H9 (cell line): ENCODE data around the gene CHSY3. TPM values are rescaled to one million over a fixed set of nuclear protein-coding genes. Genes with fewer than 3 reads are reported as not detected.

Experiments
- DNase-seq: peaks from one replicate; pipeline ENCODE4 v3.0.0-alpha.2; 2017
- H2AFZ ChIP-seq: one replicate; pipeline ENCODE4 v1.6.1; 2013; ENCODE audit warnings: mild to moderate bottlenecking, low read length, control low read depth, moderate library complexity
- H2AK5ac ChIP-seq: 2 replicates; pipeline ENCODE4 v1.6.1; 2013; ENCODE audit warnings: low read length, control low read depth, mixed read lengths; ENCODE audit not compliant: insufficient read length
- H2BK120ac ChIP-seq: one replicate; pipeline ENCODE4 v1.6.1; 2013; ENCODE audit warnings: low read depth, mild to moderate bottlenecking, low read length, control low read depth, inconsistent platforms; ENCODE audit not compliant: poor library complexity, severe bottlenecking
- H2BK12ac ChIP-seq: 2 replicates; pipeline ENCODE4 v1.6.1; 2013; ENCODE audit warnings: low read length, control low read depth, mixed read lengths, low read depth; ENCODE audit not compliant: insufficient read length
- H2BK15ac ChIP-seq: 2 replicates; pipeline ENCODE4 v1.6.1; 2013; ENCODE audit warnings: low read depth, low read length, control low read depth
- H2BK20ac ChIP-seq: one replicate; pipeline ENCODE4 v1.6.1; 2013; ENCODE audit warnings: low read depth, mild to moderate bottlenecking, low read length, control low read depth, inconsistent platforms; ENCODE audit not compliant: poor library complexity, severe bottlenecking
- H2BK5ac ChIP-seq: 2 replicates; pipeline ENCODE4 v1.6.1; 2013; ENCODE audit warnings: low read length, control low read depth, mixed read lengths; ENCODE audit not compliant: insufficient read length
- H3K14ac ChIP-seq: 2 replicates; pipeline ENCODE4 v1.6.1; 2013; ENCODE audit warnings: low read length, control low read depth; ENCODE audit not compliant: insufficient read depth
- H3K18ac ChIP-seq: 2 replicates; pipeline ENCODE4 v1.6.1; 2013; ENCODE audit warnings: low read depth, mild to moderate bottlenecking, mixed read lengths, low read length, control low read depth; ENCODE audit not compliant: insufficient read length
- H3K23ac ChIP-seq: 2 replicates; pipeline ENCODE4 v1.6.1; 2013; ENCODE audit warnings: low read length, control low read depth, mixed read lengths, low read depth; ENCODE audit not compliant: insufficient read length
- H3K23me2 ChIP-seq: 2 replicates; pipeline ENCODE4 v1.6.1; 2013; ENCODE audit warnings: low read depth, mild to moderate bottlenecking, mixed read lengths, low read length, control low read depth; ENCODE audit not compliant: insufficient read length, poor library complexity, severe bottlenecking
- H3K27ac ChIP-seq: 2 replicates; pipeline ENCODE4 v1.5.1; 2013; ENCODE audit warnings: low read length, control low read depth, mixed read lengths, low read depth; ENCODE audit not compliant: insufficient read length
- H3K27me3 ChIP-seq: 2 replicates; pipeline ENCODE4 v1.6.1; 2013; ENCODE audit warnings: low read length, control low read depth, inconsistent platforms; ENCODE audit not compliant: insufficient read depth
- H3K4ac ChIP-seq: 2 replicates; pipeline ENCODE4 v1.6.1; 2013; ENCODE audit warnings: low read depth, mild to moderate bottlenecking, control low read depth, inconsistent platforms, low read length, moderate library complexity
- H3K4me1 ChIP-seq: 2 replicates; pipeline ENCODE4 v1.6.1; 2013; ENCODE audit warnings: low read length, control low read depth, inconsistent platforms; ENCODE audit not compliant: insufficient read depth
- H3K4me2 ChIP-seq: 2 replicates; pipeline ENCODE4 v1.6.1; 2013; ENCODE audit warnings: low read length, control low read depth, mixed read lengths; ENCODE audit not compliant: insufficient read length, insufficient read depth
- H3K56ac ChIP-seq: 2 replicates; pipeline ENCODE4 v1.6.1; 2013; ENCODE audit warnings: low read depth, mild to moderate bottlenecking, mixed read lengths, low read length, control low read depth; ENCODE audit not compliant: insufficient read length
- H3K79me1 ChIP-seq: 2 replicates; pipeline ENCODE4 v1.6.1; 2013; ENCODE audit warnings: low read depth, mild to moderate bottlenecking, moderate library complexity, low read length, control low read depth, inconsistent platforms; ENCODE audit not compliant: insufficient read depth, poor library complexity, severe bottlenecking
- H3K79me2 ChIP-seq: 2 replicates; pipeline ENCODE4 v1.6.1; 2013; ENCODE audit warnings: low read length, control low read depth, inconsistent platforms; ENCODE audit not compliant: insufficient read depth
- H3K9ac ChIP-seq: 2 replicates; pipeline ENCODE4 v1.6.1; 2013; ENCODE audit warnings: low read length, control low read depth, mixed read lengths; ENCODE audit not compliant: insufficient read length; ENCODE audit errors: extremely low read depth
- H3K9me3 ChIP-seq: one replicate; pipeline ENCODE4 v1.6.1; 2013; ENCODE audit warnings: low read depth, low read length, inconsistent platforms; ENCODE audit not compliant: control insufficient read depth
- H3T11ph ChIP-seq: one replicate; pipeline ENCODE4 v1.6.1; 2013; ENCODE audit warnings: mild to moderate bottlenecking, low read length, control low read depth, inconsistent platforms
- H4K20me1 ChIP-seq: one replicate; pipeline ENCODE4 v1.6.1; 2013; ENCODE audit not compliant: control insufficient read depth, insufficient read length, insufficient read depth
- H4K5ac ChIP-seq: 2 replicates; pipeline ENCODE4 v1.6.1; 2013; ENCODE audit warnings: low read depth, mild to moderate bottlenecking, mixed read lengths, low read length, control low read depth; ENCODE audit not compliant: insufficient read length
- H4K8ac ChIP-seq: replicated peaks from 2 replicates; pipeline ENCODE4 v1.6.1; 2013; ENCODE audit warnings: low read length, control low read depth, mixed read lengths, low read depth; ENCODE audit not compliant: insufficient read length
- H4K91ac ChIP-seq: 2 replicates; pipeline ENCODE4 v1.6.1; 2013; ENCODE audit warnings: low read depth, mild to moderate bottlenecking, moderate library complexity, mixed read lengths, low read length, control low read depth; ENCODE audit not compliant: insufficient read length
- H3K27ac Mint-ChIP-seq, 3 experiments: 2 replicates in 2 of 3; 3 replicates in 1 of 3; pipeline ENCODE4 v1.8.0; 2020 to 2021; ENCODE audit warnings: mixed read lengths in 3 of 3, mild to moderate bottlenecking in 1 of 3, moderate library complexity in 1 of 3
- H3K27me3 Mint-ChIP-seq: 2 replicates; pipeline ENCODE4 v1.8.0; 2021; ENCODE audit warnings: low read depth, mild to moderate bottlenecking, moderate library complexity, mixed read lengths
- H3K36me3 Mint-ChIP-seq, 3 experiments: 2 replicates in 2 of 3; 3 replicates in 1 of 3; pipeline ENCODE4 v1.8.0; 2020 to 2021; ENCODE audit warnings: low read depth in 3 of 3, mixed read lengths in 3 of 3; ENCODE audit not compliant: insufficient read depth in 1 of 3
- H3K4me1 Mint-ChIP-seq, 2 experiments: 2 replicates each; pipeline ENCODE4 v1.8.0; 2020; ENCODE audit warnings: mixed read lengths in 2 of 2
- H3K4me3 Mint-ChIP-seq, 2 experiments: 2 replicates in 1 of 2; 3 replicates in 1 of 2; pipeline ENCODE4 v1.8.0; 2020 to 2021; ENCODE audit warnings: mild to moderate bottlenecking in 2 of 2, mixed read lengths in 2 of 2, moderate library complexity in 1 of 2
- H3K9me3 Mint-ChIP-seq, 2 experiments: 2 replicates in 1 of 2; 3 replicates in 1 of 2; pipeline ENCODE4 v1.8.0; 2020; ENCODE audit warnings: mild to moderate bottlenecking in 2 of 2, mixed read lengths in 2 of 2, moderate library complexity in 1 of 2
- WGBS: extraction: QIAGEN DNeasy Blood & Tissue Kit; methylation state at CpG from one replicate; pipeline ENCODE4 v1.1.7; 2013; ENCODE audit warnings: missing lambda C conversion rate, low lambda C conversion rate, mixed read lengths; ENCODE audit not compliant: insufficient read length; ENCODE audit errors: extremely low coverage; 5-methylcytosine and 5-hydroxymethylcytosine counted together
- total RNA-seq: library from RNA; stranded (reverse); gene quantifications from 2 replicates; pipeline ENCODE4 v1.2.1, GENCODE V29; 2021
- TF ChIP-seq, protein P1 (sequence below): fragments of 200-600 bp; sonication (generic); conservative IDR thresholded peaks from 3 replicates; pipeline ENCODE4 v1.8.0; 2021; ENCODE audit warnings: antibody characterized with exemption, mild to moderate bottlenecking

The CHSY3 gene
- total RNA-seq, 1 experiment from 2014 or later: 0.37 TPM

DNA sequence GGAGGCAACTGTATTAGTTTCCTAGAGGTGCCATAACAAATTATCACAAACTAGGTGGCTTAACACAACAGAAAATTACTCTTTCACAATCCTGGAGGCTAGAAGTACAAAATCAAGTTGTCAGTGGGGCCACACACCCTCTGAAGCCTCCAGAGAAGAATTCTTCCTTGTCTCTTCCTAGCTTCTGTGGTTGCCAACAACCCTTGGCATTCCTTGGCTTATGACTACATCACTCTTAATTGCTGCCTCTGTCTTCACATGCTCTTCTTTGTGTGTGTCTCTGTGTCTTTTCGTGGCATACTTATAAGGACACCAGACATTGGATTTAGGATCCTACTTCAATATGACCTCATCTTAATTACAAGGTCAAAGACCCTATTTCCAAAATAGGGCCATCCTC is 327.5 kb downstream of the CHSY3 start:
- H3K27me3 Mint-ChIP-seq: no peaks in the 10 kb centered on the region
- no peak overlapping the region for H3K27ac Mint-ChIP-seq
- Histone ChIP-seq H2BK20ac (no peak overlapping the region), H4K20me1 (no peaks in the 10 kb centered on the region), H3K79me2 (no peaks in the 10 kb centered on the region), H3K23ac (no peak overlapping the region), H3K4me1 (0 out of 2 replicates have a peak, but pooled peaks cover 3% of the 10 kb centered on the region), H2BK120ac (no peak overlapping the region), H3K23me2 (no peaks in the 10 kb centered on the region), H2AK5ac (no peak overlapping the region), H3K56ac (no peak overlapping the region), H4K91ac (no peak overlapping the region), H3K9me3 (no peaks in the 10 kb centered on the region), H3K9ac (no peak overlapping the region), H3K27me3 (no peaks in the 10 kb centered on the region), H4K5ac (no peak overlapping the region), H3K79me1 (no peaks in the 10 kb centered on the region), H3K4ac (no peak overlapping the region), H3K14ac (no peak overlapping the region), H3K18ac (no peak overlapping the region), H2BK12ac (no peak overlapping the region), H4K8ac (no peak overlapping the region), H2AFZ (no peak overlapping the region), H2BK5ac (no peak overlapping the region), H3K27ac (no peak overlapping the region), H3K4me2 (no peak overlapping the region), H2BK15ac (no peak overlapping the region), H3T11ph (no peak overlapping the region)
- TF ChIP-seq, protein P1, sequence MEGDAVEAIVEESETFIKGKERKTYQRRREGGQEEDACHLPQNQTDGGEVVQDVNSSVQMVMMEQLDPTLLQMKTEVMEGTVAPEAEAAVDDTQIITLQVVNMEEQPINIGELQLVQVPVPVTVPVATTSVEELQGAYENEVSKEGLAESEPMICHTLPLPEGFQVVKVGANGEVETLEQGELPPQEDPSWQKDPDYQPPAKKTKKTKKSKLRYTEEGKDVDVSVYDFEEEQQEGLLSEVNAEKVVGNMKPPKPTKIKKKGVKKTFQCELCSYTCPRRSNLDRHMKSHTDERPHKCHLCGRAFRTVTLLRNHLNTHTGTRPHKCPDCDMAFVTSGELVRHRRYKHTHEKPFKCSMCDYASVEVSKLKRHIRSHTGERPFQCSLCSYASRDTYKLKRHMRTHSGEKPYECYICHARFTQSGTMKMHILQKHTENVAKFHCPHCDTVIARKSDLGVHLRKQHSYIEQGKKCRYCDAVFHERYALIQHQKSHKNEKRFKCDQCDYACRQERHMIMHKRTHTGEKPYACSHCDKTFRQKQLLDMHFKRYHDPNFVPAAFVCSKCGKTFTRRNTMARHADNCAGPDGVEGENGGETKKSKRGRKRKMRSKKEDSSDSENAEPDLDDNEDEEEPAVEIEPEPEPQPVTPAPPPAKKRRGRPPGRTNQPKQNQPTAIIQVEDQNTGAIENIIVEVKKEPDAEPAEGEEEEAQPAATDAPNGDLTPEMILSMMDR: no peak
- DNase-seq: no peak
- H3K36me3 Mint-ChIP-seq: peaks cover 0 to under 1% (median under 1%) of the 10 kb centered on the region in 3 experiments; a peak in 6 of 7 replicates
- no peak overlapping the region for H3K4me3 Mint-ChIP-seq
- H3K4me1 Mint-ChIP-seq: peaks cover 12 to 15% of the 10 kb centered on the region in 2 experiments
- WGBS: no CpG with 5 or more reads among the region's 1 CpG
- H3K9me3 Mint-ChIP-seq: peaks cover under 1 to 3% of the 10 kb centered on the region in 2 experiments; a peak in 2 of 5 replicates
